ENCODE results near the gene ZNF331.

Gene ZNF331

GRCh38 chr19:53537521-53538377 lies at the start of gene ZNF331 (continued):
- TF ChIP-seq, protein P1, sequence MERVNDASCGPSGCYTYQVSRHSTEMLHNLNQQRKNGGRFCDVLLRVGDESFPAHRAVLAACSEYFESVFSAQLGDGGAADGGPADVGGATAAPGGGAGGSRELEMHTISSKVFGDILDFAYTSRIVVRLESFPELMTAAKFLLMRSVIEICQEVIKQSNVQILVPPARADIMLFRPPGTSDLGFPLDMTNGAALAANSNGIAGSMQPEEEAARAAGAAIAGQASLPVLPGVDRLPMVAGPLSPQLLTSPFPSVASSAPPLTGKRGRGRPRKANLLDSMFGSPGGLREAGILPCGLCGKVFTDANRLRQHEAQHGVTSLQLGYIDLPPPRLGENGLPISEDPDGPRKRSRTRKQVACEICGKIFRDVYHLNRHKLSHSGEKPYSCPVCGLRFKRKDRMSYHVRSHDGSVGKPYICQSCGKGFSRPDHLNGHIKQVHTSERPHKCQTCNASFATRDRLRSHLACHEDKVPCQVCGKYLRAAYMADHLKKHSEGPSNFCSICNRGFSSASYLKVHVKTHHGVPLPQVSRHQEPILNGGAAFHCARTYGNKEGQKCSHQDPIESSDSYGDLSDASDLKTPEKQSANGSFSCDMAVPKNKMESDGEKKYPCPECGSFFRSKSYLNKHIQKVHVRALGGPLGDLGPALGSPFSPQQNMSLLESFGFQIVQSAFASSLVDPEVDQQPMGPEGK (tag by site-specific recombination; IDR thresholded peaks at IDR 0.05) = peak; percentile 71
- TF ChIP-seq ZNF571 (tag by site-specific recombination; IDR thresholded peaks at IDR 0.05) (no peak), HOXA7 (CRISPR knock-in tag; IDR thresholded peaks at IDR 0.05; ENCODE audit: borderline replicate concordance) (no peak), SCRT1 (tag by site-specific recombination; IDR thresholded peaks at IDR 0.05; ENCODE audit: borderline replicate concordance) (no peak), ZBTB7A (tag by site-specific recombination; IDR thresholded peaks at IDR 0.05; ENCODE audit: low read depth) (no peak), ZNF747 (tag by site-specific recombination; IDR thresholded peaks at IDR 0.05) (no peak), ZNF248 (tag by site-specific recombination; IDR thresholded peaks at IDR 0.05) (no peak), ZNF292 (tag by site-specific recombination; IDR thresholded peaks at IDR 0.05; ENCODE audit: borderline replicate concordance, low read depth) (no peak), IKZF3 (tag by site-specific recombination; IDR thresholded peaks at IDR 0.05) (no peak), ZNF621 (tag by site-specific recombination; IDR thresholded peaks at IDR 0.05) (no peak), TRIM28 (IDR thresholded peaks at IDR 0.05; ENCODE audit: borderline replicate concordance, low read length) (peak; percentile 80; the same call in 1 of the 2 replicates), ZNF623 (tag by site-specific recombination; IDR thresholded peaks at IDR 0.05) (no peak), ZFP69B (tag by site-specific recombination; IDR thresholded peaks at IDR 0.05) (no peak), SP7 (tag by site-specific recombination; IDR thresholded peaks at IDR 0.05) (peak; percentile 40; the same call in 1 of the 2 replicates), ZNF341 (tag by site-specific recombination; IDR thresholded peaks at IDR 0.05; ENCODE audit: low read depth) (no peak), REPIN1 (tag by site-specific recombination; IDR thresholded peaks at IDR 0.05; ENCODE audit: low read depth) (no peak), ZNF311 (tag by site-specific recombination; IDR thresholded peaks at IDR 0.05; ENCODE audit: borderline replicate concordance) (no peak), RBAK (tag by site-specific recombination; IDR thresholded peaks at IDR 0.05) (no peak), GFI1B (tag by site-specific recombination; IDR thresholded peaks at IDR 0.05) (no peak), ZNF549 (tag by site-specific recombination; IDR thresholded peaks at IDR 0.05) (no peak), BCL6B (tag by site-specific recombination; IDR thresholded peaks at IDR 0.05) (no peak), OVOL3 (tag by site-specific recombination; IDR thresholded peaks at IDR 0.05) (peak; percentile 49; the same call in 1 of the 2 replicates), ZNF274 (IDR thresholded peaks at IDR 0.05; ENCODE audit: low read length) (no peak), ZNF274 (tag by site-specific recombination; IDR thresholded peaks at IDR 0.05; ENCODE audit: borderline replicate concordance) (no peak), KLF8 (tag by site-specific recombination; IDR thresholded peaks at IDR 0.05) (0 out of 2 replicates have a peak, but pooled peaks have one; percentile 42), ZBTB20 (tag by site-specific recombination; IDR thresholded peaks at IDR 0.05) (peak; percentile 85), ZNF404 (tag by site-specific recombination; IDR thresholded peaks at IDR 0.05) (no peak), ZNF645 (tag by site-specific recombination; IDR thresholded peaks at IDR 0.05) (no peak), ZNF174 (tag by site-specific recombination; IDR thresholded peaks at IDR 0.05) (no peak)
- TF ChIP-seq, protein P2, sequence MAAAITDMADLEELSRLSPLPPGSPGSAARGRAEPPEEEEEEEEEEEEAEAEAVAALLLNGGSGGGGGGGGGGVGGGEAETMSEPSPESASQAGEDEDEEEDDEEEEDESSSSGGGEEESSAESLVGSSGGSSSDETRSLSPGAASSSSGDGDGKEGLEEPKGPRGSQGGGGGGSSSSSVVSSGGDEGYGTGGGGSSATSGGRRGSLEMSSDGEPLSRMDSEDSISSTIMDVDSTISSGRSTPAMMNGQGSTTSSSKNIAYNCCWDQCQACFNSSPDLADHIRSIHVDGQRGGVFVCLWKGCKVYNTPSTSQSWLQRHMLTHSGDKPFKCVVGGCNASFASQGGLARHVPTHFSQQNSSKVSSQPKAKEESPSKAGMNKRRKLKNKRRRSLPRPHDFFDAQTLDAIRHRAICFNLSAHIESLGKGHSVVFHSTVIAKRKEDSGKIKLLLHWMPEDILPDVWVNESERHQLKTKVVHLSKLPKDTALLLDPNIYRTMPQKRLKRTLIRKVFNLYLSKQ (tag by site-specific recombination; IDR thresholded peaks at IDR 0.05; ENCODE audit: borderline replicate concordance) = no peak
- TF ChIP-seq, protein P3, sequence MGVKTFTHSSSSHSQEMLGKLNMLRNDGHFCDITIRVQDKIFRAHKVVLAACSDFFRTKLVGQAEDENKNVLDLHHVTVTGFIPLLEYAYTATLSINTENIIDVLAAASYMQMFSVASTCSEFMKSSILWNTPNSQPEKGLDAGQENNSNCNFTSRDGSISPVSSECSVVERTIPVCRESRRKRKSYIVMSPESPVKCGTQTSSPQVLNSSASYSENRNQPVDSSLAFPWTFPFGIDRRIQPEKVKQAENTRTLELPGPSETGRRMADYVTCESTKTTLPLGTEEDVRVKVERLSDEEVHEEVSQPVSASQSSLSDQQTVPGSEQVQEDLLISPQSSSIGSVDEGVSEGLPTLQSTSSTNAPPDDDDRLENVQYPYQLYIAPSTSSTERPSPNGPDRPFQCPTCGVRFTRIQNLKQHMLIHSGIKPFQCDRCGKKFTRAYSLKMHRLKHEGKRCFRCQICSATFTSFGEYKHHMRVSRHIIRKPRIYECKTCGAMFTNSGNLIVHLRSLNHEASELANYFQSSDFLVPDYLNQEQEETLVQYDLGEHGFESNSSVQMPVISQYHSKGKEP (tag by site-specific recombination; IDR thresholded peaks at IDR 0.05) = no peak
- TF ChIP-seq, protein P4, sequence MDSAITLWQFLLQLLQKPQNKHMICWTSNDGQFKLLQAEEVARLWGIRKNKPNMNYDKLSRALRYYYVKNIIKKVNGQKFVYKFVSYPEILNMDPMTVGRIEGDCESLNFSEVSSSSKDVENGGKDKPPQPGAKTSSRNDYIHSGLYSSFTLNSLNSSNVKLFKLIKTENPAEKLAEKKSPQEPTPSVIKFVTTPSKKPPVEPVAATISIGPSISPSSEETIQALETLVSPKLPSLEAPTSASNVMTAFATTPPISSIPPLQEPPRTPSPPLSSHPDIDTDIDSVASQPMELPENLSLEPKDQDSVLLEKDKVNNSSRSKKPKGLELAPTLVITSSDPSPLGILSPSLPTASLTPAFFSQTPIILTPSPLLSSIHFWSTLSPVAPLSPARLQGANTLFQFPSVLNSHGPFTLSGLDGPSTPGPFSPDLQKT (IDR thresholded peaks at IDR 0.05; ENCODE audit: borderline replicate concordance, low read depth, low read length) = no peak
